Lower leg skin (tissue), 3 donors: Measurements from ENCODE around the gene NKX6-2.

Experiments
- POLR2A ChIP-seq, 2 donors: fragments of 450-650 bp; IDR thresholded peaks; one replicate each; pipeline ENCODE4 v1.6.1; 2016 to 2017; ENCODE audit warnings: antibody characterized with exemption in 2 of 2, mild to moderate bottlenecking in 1 of 2, moderate library complexity in 1 of 2
- TF ChIP-seq, protein P1 (sequence below), 3 donors: fragments of 450-650 bp; IDR thresholded peaks; one replicate each; pipeline ENCODE4 v1.5.1; 2016; ENCODE audit warnings: antibody characterized with exemption in 3 of 3, mild to moderate bottlenecking in 3 of 3, moderate library complexity in 2 of 3

DNA sequence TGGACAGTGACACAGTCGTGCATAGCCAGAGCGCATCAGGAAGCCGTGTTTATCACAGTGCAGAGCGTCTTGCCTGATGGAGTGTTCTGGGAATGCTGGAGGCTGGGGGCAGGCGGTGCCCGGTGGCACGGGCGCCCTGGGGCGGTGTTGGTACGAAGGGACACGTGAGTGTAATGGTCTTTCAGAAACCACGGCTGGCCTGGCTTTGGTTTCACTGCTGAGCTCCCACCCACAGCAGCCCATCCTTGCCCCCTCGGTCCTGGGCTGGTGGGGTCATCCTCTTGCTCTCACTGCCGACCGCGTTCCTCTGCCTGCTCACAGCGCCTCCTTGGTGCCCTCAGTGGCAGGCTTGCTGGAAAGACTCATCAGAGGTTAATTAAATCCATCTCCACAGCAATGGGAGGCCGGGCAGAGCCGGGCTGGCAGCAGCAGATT, 50.6 kb downstream of the NKX6-2 start:
- TF ChIP-seq, protein P1, sequence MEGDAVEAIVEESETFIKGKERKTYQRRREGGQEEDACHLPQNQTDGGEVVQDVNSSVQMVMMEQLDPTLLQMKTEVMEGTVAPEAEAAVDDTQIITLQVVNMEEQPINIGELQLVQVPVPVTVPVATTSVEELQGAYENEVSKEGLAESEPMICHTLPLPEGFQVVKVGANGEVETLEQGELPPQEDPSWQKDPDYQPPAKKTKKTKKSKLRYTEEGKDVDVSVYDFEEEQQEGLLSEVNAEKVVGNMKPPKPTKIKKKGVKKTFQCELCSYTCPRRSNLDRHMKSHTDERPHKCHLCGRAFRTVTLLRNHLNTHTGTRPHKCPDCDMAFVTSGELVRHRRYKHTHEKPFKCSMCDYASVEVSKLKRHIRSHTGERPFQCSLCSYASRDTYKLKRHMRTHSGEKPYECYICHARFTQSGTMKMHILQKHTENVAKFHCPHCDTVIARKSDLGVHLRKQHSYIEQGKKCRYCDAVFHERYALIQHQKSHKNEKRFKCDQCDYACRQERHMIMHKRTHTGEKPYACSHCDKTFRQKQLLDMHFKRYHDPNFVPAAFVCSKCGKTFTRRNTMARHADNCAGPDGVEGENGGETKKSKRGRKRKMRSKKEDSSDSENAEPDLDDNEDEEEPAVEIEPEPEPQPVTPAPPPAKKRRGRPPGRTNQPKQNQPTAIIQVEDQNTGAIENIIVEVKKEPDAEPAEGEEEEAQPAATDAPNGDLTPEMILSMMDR (IDR thresholded peaks at IDR 0.05): no peak
- TF ChIP-seq POLR2A (IDR thresholded peaks at IDR 0.05): no peak
